ENCODE measurements around the gene HSPB9. TPM values are rescaled to one million over a fixed set of nuclear protein-coding genes. Genes with fewer than 3 reads are reported as not detected.

HSPB9 gene
- total RNA-seq, 1 experiment from 2014 or later: not detected

- no peaks in the 10 kb centered on the region for H3K36me3 ChIP-seq (ENCODE audit: low read depth)
- no peak overlapping the region for H3K4me3 ChIP-seq
- H2AFZ ChIP-seq: no peak overlapping the region
- H3K9me3 ChIP-seq (ENCODE audit: insufficient read depth, low read depth): no peaks in the 10 kb centered on the region
- TF ChIP-seq EZH2 (IDR thresholded peaks at IDR 0.05; ENCODE audit: low read depth): no peak
- no peak for TF ChIP-seq CTCF (conservative IDR thresholded peaks at IDR 0.05)
- no peak for DNase-seq
- no peaks in the 10 kb centered on the region for H3K79me2 ChIP-seq (ENCODE audit: low read depth)
- no peaks in the 10 kb centered on the region for H3K9me2 ChIP-seq (ENCODE audit: insufficient read depth)
- peaks cover 6% of the 10 kb centered on the region for H3K27me3 ChIP-seq (ENCODE audit: insufficient read depth, low read depth)
- H3K4me1 ChIP-seq (replicated peaks; ENCODE audit: insufficient read depth): no peaks in the 10 kb centered on the region
- H3K27ac ChIP-seq: no peak overlapping the region
- no peaks in the 10 kb centered on the region for H3F3A ChIP-seq (ENCODE audit: insufficient read depth, low read depth)
- H3K4me2 ChIP-seq: no peak overlapping the region
- CTCF ChIA-PET: no interaction called here
- no TSS peak for BruUV-seq (replicated peaks)
- no peaks in the 10 kb centered on the region for H4K20me1 ChIP-seq (ENCODE audit: insufficient read depth)
- POLR2A ChIA-PET (ENCODE audit: unreplicated experiment): no interaction called here
- intact Hi-C loops (cut with micrococcal nuclease; ENCODE audit: unreplicated experiment): no loop called here
These were observed 43.1 kb downstream of the HSPB9 start for GRCh38 chr17:42165751-42166150.

GRCh38 chr17:42166196-42166763, 43.7 kb downstream of the HSPB9 start:
- no peaks in the 10 kb centered on the region for H3K9me3 ChIP-seq (ENCODE audit: insufficient read depth, low read depth)
- H3K36me3 ChIP-seq (ENCODE audit: low read depth): no peaks in the 10 kb centered on the region
- no peaks in the 10 kb centered on the region for H3K79me2 ChIP-seq (ENCODE audit: low read depth)
- TF ChIP-seq EZH2 (IDR thresholded peaks at IDR 0.05; ENCODE audit: low read depth): no peak
- TF ChIP-seq CTCF (conservative IDR thresholded peaks at IDR 0.05): no peak
- POLR2A ChIA-PET (ENCODE audit: unreplicated experiment): no interaction called here
- no peaks in the 10 kb centered on the region for H3K9me2 ChIP-seq (ENCODE audit: insufficient read depth)
- H3K4me1 ChIP-seq (replicated peaks; ENCODE audit: insufficient read depth): no peaks in the 10 kb centered on the region
- no peak overlapping the region for H3K4me3 ChIP-seq
- CTCF ChIA-PET: no interaction called here
- no TSS peak for BruUV-seq (replicated peaks)
- H4K20me1 ChIP-seq (ENCODE audit: insufficient read depth): no peaks in the 10 kb centered on the region
- H3K27me3 ChIP-seq (ENCODE audit: insufficient read depth, low read depth): peaks cover 9% of the 10 kb centered on the region
- intact Hi-C loops (cut with micrococcal nuclease; ENCODE audit: unreplicated experiment): no loop called here
- H3K4me2 ChIP-seq: no peak overlapping the region
- no peak for DNase-seq
- no peak overlapping the region for H2AFZ ChIP-seq
- no peak overlapping the region for H3K27ac ChIP-seq
- H3F3A ChIP-seq (ENCODE audit: insufficient read depth, low read depth): no peaks in the 10 kb centered on the region

GRCh38 chr17:42167807-42168206, 45.2 kb downstream of the HSPB9 start:
- no TSS peak for BruUV-seq (replicated peaks)
- no peaks in the 10 kb centered on the region for H3K36me3 ChIP-seq (ENCODE audit: low read depth)
- no peak overlapping the region for H3K27ac ChIP-seq
- no peak overlapping the region for H3K4me3 ChIP-seq
- no peaks in the 10 kb centered on the region for H3K9me3 ChIP-seq (ENCODE audit: insufficient read depth, low read depth)
- no peak for DNase-seq
- H3F3A ChIP-seq (ENCODE audit: insufficient read depth, low read depth): no peaks in the 10 kb centered on the region
- no peak for TF ChIP-seq EZH2 (IDR thresholded peaks at IDR 0.05; ENCODE audit: low read depth)
- TF ChIP-seq CTCF (conservative IDR thresholded peaks at IDR 0.05): no peak
- no peak overlapping the region for H3K4me2 ChIP-seq
- no peaks in the 10 kb centered on the region for H3K4me1 ChIP-seq (replicated peaks; ENCODE audit: insufficient read depth)
- no peaks in the 10 kb centered on the region for H4K20me1 ChIP-seq (ENCODE audit: insufficient read depth)
- ChIA-PET CTCF (interaction anchor here (0.5 kb wide), 1 partner anchor 426 kb away, joined by 10 read pairs; no protein-coding TSS in a partner anchor), POLR2A (ENCODE audit: unreplicated experiment) (no interaction called here)
- H2AFZ ChIP-seq: no peak overlapping the region
- intact Hi-C loops (cut with micrococcal nuclease; ENCODE audit: unreplicated experiment): no loop called here
- H3K9me2 ChIP-seq (ENCODE audit: insufficient read depth): no peaks in the 10 kb centered on the region
- no peaks in the 10 kb centered on the region for H3K79me2 ChIP-seq (ENCODE audit: low read depth)
- peaks cover 23% of the 10 kb centered on the region for H3K27me3 ChIP-seq (ENCODE audit: insufficient read depth, low read depth)

All from PC-9 (cell line).